Measurements from ENCODE around the gene TTBK1. TPM values are rescaled to one million over a fixed set of nuclear protein-coding genes. Genes with fewer than 3 reads are reported as not detected.

Gene TTBK1
- total RNA-seq, 1 donor from 2014 or later = 0.34 TPM

GRCh38 chr6:43284991-43285781 lies 41.9 kb downstream of the TTBK1 start:
- no peak for DNase-seq (ENCODE audit: low spot score in 2 of 2, unreplicated experiment in 2 of 2)
- Mint-ChIP-seq H3K27ac (no peak overlapping the region), H3K36me3 (no peaks in the 10 kb centered on the region), H3K9me3 (no peaks in the 10 kb centered on the region), H3K4me3 (peak overlapping the region; percentile 41), H3K4me1 (no peaks in the 10 kb centered on the region), H3K27me3 (ENCODE audit: low read depth) (peaks cover 53% of the 10 kb centered on the region)
- TF ChIP-seq, protein P1, sequence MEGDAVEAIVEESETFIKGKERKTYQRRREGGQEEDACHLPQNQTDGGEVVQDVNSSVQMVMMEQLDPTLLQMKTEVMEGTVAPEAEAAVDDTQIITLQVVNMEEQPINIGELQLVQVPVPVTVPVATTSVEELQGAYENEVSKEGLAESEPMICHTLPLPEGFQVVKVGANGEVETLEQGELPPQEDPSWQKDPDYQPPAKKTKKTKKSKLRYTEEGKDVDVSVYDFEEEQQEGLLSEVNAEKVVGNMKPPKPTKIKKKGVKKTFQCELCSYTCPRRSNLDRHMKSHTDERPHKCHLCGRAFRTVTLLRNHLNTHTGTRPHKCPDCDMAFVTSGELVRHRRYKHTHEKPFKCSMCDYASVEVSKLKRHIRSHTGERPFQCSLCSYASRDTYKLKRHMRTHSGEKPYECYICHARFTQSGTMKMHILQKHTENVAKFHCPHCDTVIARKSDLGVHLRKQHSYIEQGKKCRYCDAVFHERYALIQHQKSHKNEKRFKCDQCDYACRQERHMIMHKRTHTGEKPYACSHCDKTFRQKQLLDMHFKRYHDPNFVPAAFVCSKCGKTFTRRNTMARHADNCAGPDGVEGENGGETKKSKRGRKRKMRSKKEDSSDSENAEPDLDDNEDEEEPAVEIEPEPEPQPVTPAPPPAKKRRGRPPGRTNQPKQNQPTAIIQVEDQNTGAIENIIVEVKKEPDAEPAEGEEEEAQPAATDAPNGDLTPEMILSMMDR (IDR thresholded peaks at IDR 0.05; ENCODE audit: unreplicated experiment) = no peak

GRCh38 chr6:43285832-43286231 lies 42.6 kb downstream of the TTBK1 start:
- Mint-ChIP-seq H3K36me3 (no peaks in the 10 kb centered on the region), H3K9me3 (no peaks in the 10 kb centered on the region), H3K27me3 (ENCODE audit: low read depth) (peaks cover 49% of the 10 kb centered on the region), H3K4me1 (no peaks in the 10 kb centered on the region), H3K27ac (no peak overlapping the region), H3K4me3 (peak overlapping the region; percentile 41)
- TF ChIP-seq, protein P1 (IDR thresholded peaks at IDR 0.05; ENCODE audit: unreplicated experiment) = no peak
- no peak for DNase-seq (ENCODE audit: low spot score in 2 of 2, unreplicated experiment in 2 of 2)

GRCh38 chr6:43286456-43286979 lies 43.2 kb downstream of the TTBK1 start:
- no peak for DNase-seq (ENCODE audit: low spot score in 2 of 2, unreplicated experiment in 2 of 2)
- Mint-ChIP-seq H3K4me1 (no peaks in the 10 kb centered on the region), H3K27ac (no peak overlapping the region), H3K9me3 (no peaks in the 10 kb centered on the region), H3K36me3 (no peaks in the 10 kb centered on the region), H3K4me3 (no peak overlapping the region), H3K27me3 (ENCODE audit: low read depth) (peaks cover 46% of the 10 kb centered on the region)
- TF ChIP-seq, protein P1 (IDR thresholded peaks at IDR 0.05; ENCODE audit: unreplicated experiment) = no peak

DNA sequence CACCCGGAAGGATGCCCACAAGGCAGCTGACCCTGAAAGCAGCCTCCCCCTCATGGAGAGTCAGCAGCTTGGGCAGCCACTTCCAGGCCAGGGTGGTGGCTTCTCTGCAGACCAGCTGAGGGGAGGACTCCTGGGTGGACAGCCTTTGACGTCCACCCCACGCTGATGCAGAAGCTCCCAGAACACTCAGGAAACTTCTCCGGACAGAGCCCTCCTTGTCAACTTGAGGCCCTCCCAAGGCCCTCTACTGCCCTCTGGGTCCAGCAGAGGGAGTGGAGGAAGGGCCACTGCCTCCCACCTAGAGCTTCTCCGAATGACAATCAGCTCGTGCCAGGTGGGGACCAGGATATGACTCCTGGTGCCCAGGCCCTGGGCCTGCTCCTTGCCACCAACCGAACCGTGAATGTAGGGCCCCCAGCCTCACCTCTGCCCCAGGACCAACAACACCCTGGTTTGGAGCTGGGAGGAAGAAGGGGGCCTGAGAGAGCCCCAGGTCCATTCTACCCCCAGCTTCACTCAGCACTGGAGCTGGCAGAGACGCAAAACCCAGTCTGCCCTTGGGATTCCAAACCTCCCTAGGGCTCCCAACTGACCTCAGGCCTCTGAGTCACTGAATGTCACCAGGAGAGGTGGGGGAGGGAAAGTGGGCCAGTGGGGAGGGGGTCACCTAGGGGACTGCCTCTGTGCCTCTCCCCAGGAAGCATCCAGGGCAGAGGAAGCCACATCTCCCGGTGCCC lies 43.9 kb downstream of the TTBK1 start:
- Mint-ChIP-seq H3K9me3 (no peaks in the 10 kb centered on the region), H3K4me1 (no peaks in the 10 kb centered on the region), H3K27me3 (ENCODE audit: low read depth) (peaks cover 40% of the 10 kb centered on the region), H3K27ac (no peak overlapping the region), H3K4me3 (no peak overlapping the region), H3K36me3 (no peaks in the 10 kb centered on the region)
- no peak for DNase-seq (ENCODE audit: low spot score in 2 of 2, unreplicated experiment in 2 of 2)
- TF ChIP-seq, protein P1 (IDR thresholded peaks at IDR 0.05; ENCODE audit: unreplicated experiment) = no peak

DNA sequence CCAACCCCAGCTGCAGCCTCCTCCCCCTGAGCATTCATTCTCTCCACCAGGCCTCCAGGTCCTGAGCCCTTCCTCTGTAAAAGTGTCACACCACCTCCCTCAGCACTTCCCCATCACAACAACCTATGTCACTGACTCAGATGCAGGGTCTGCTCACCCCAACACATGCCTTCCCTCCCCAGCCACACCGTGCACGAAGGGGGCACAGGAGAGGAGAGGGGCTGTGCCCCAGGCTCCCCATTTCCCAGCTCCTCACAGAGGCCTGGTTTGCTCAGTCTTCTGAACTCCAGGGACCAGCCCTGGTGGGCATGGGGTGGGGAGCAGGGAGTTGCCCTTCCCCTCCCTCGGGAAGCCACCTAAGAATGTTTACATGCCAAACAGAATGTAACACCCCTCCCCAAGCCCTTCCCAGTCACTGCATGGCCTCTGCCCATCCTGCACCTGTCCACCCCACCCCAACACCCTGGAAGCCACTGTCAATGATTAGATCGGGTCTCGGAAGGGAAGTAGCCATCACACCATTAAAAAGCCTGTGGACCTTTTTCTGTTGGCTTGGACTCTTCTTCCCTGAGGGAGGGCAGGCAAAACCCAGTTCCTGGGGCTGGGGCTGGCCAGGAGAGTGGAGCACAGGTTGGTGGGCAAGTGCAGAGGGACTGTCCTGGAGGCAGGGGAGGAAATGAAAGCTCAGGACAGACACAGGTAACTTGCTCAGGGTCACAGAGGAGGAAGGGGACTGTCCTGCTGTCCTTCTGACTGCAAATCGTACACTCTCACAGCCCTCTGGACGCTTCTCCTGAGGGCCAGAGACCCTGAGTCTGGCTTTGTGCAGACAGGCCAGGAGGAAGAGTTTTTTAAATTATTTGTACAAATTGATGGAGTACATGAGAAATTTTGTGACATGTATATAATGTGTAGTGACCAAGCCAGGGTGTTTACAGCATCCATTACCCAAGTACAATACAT lies 44.7 kb downstream of the TTBK1 start:
- H3K27ac Mint-ChIP-seq = no peak overlapping the region
- no peaks in the 10 kb centered on the region for H3K36me3 Mint-ChIP-seq
- TF ChIP-seq, protein P1 (IDR thresholded peaks at IDR 0.05; ENCODE audit: unreplicated experiment) = no peak
- H3K9me3 Mint-ChIP-seq = no peaks in the 10 kb centered on the region
- no peak for DNase-seq (ENCODE audit: low spot score in 2 of 2, unreplicated experiment in 2 of 2)
- no peak overlapping the region for H3K4me3 Mint-ChIP-seq
- H3K4me1 Mint-ChIP-seq = no peaks in the 10 kb centered on the region
- peaks cover 34% of the 10 kb centered on the region for H3K27me3 Mint-ChIP-seq (ENCODE audit: low read depth)

All from mesothelial cell of epicardium (in vitro differentiated cells).